Measurements from ENCODE around the gene MOCOS. TPM values are rescaled to one million over a fixed set of nuclear protein-coding genes. Genes with fewer than 3 reads are reported as not detected.

The MOCOS gene
- total RNA-seq, 1 donor from 2014 or later = 0.42 TPM

GRCh38 chr18:36249392-36249791, 62.1 kb downstream of the MOCOS start:
- Mint-ChIP-seq H3K4me3 (no peak overlapping the region), H3K36me3 (ENCODE audit: low read depth) (peaks cover 3% of the 10 kb centered on the region), H3K27me3 (peaks cover 39% of the 10 kb centered on the region), H3K4me1 (peaks cover 5% of the 10 kb centered on the region), H3K27ac (no peak overlapping the region), H3K9me3 (peaks cover 12% of the 10 kb centered on the region)
- TF ChIP-seq CTCF (IDR thresholded peaks at IDR 0.05) = no peak
- CTCF ChIA-PET = no interaction called here
- intact Hi-C loops (cut with micrococcal nuclease) = no loop called here
- DNase-seq (no peak), ATAC-seq (ENCODE audit: low read depth) (no peak)
- POLR2A ChIA-PET = no interaction called here

DNA sequence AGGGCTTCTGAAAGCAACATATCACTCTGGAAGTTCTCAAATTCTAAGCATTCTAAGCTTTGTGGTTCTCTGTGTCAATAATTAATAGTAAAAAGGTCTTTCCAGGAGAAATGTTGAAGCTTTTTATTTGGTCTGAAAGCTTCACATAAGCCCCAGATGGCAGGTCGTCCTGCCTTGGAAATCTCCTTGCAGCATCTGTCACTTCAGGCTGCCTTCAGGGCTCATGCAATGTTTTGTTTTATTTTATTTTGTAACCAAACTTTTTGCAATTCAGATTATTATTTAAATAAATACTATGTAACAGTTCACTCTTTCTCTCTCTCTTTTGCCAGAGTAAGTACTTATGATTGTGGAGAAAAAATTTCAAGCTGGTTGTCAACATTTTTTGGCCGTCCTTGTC, 63.5 kb downstream of the MOCOS start:
- ChIA-PET CTCF (no interaction called here), POLR2A (no interaction called here)
- intact Hi-C loops (cut with micrococcal nuclease) = no loop called here
- no peak overlapping the region for H3K27ac Mint-ChIP-seq
- H3K4me1 Mint-ChIP-seq = peaks cover 5% of the 10 kb centered on the region
- peaks cover 3% of the 10 kb centered on the region for H3K9me3 Mint-ChIP-seq
- no peaks in the 10 kb centered on the region for H3K36me3 Mint-ChIP-seq (ENCODE audit: low read depth)
- H3K27me3 Mint-ChIP-seq = peaks cover 31% of the 10 kb centered on the region
- ATAC-seq (ENCODE audit: low read depth) (no peak), DNase-seq (no peak)
- H3K4me3 Mint-ChIP-seq = no peak overlapping the region
- TF ChIP-seq CTCF (IDR thresholded peaks at IDR 0.05) = no peak

- H3K36me3 Mint-ChIP-seq (ENCODE audit: low read depth) = no peaks in the 10 kb centered on the region
- POLR2A ChIA-PET = no interaction called here
- no peak overlapping the region for H3K27ac Mint-ChIP-seq
These were observed 67.9 kb downstream of the MOCOS start for GRCh38 chr18:36255072-36255698.

GRCh38 chr18:36256094-36256493, 68.8 kb downstream of the MOCOS start:
- ATAC-seq (ENCODE audit: low read depth) (no peak), DNase-seq (no peak)
- no peak for TF ChIP-seq CTCF (IDR thresholded peaks at IDR 0.05)
- H3K27ac Mint-ChIP-seq = no peak overlapping the region
- CTCF ChIA-PET = no interaction called here
- no peaks in the 10 kb centered on the region for H3K36me3 Mint-ChIP-seq (ENCODE audit: low read depth)
- no peaks in the 10 kb centered on the region for H3K4me1 Mint-ChIP-seq
- no peak overlapping the region for H3K4me3 Mint-ChIP-seq
- POLR2A ChIA-PET = no interaction called here
- H3K9me3 Mint-ChIP-seq = no peaks in the 10 kb centered on the region
- H3K27me3 Mint-ChIP-seq = peaks cover 24% of the 10 kb centered on the region
- intact Hi-C loops (cut with micrococcal nuclease) = no loop called here

More at GRCh38 chr18:36255072-36255698, 67.9 kb downstream of the MOCOS start:
- H3K4me1 Mint-ChIP-seq = no peaks in the 10 kb centered on the region
- CTCF ChIA-PET = no interaction called here
- H3K9me3 Mint-ChIP-seq = no peaks in the 10 kb centered on the region
- no peak overlapping the region for H3K4me3 Mint-ChIP-seq
- TF ChIP-seq CTCF (IDR thresholded peaks at IDR 0.05) = no peak
- ATAC-seq (ENCODE audit: low read depth) (no peak), DNase-seq (no peak)
- peaks cover 24% of the 10 kb centered on the region for H3K27me3 Mint-ChIP-seq
- intact Hi-C loops (cut with micrococcal nuclease) = no loop called here

DNA sequence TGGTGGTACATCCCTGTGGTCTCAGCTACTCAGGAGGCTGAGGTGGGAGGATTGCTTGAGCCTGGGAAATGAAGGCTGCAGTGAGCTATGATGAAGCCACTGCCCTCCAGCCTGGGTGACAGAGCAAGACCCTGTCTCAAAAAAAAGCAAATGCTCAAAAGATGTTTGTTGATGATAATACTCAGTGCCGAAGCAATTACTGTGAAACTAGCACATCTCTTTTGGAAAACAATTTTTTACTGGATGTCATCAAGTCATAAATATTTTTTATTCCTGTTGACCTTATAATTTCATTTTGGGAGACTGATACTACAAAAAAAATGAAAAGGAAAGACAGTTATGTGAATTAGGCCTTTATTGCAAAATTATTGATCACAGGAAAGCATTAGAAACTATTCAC, 75.7 kb downstream of the MOCOS start:
- TF ChIP-seq CTCF (IDR thresholded peaks at IDR 0.05) = no peak
- DNase-seq (no peak), ATAC-seq (ENCODE audit: low read depth) (no peak)
- Mint-ChIP-seq H3K4me3 (no peak overlapping the region), H3K9me3 (no peaks in the 10 kb centered on the region), H3K36me3 (ENCODE audit: low read depth) (no peaks in the 10 kb centered on the region), H3K27ac (no peak overlapping the region), H3K4me1 (no peaks in the 10 kb centered on the region), H3K27me3 (peaks cover 5% of the 10 kb centered on the region)
- ChIA-PET CTCF (interaction anchor here (0.6 kb wide), 1 partner anchor 831 kb away, joined by 3 read pairs; no protein-coding TSS in a partner anchor), POLR2A (no interaction called here)
- intact Hi-C loops (cut with micrococcal nuclease) = no loop called here

Data from activated B cell treated with CpG ODN at 0.5 μM for 24 hours (primary cell).